Effector CD4-positive, alpha-beta T cell (primary cell): ENCODE results near the gene UBE2QL1.

ENCODE experiments used
- DNase-seq: peaks from one replicate; pipeline ENCODE4 v3.0.0-alpha.2; 2020

The UBE2QL1 gene

GRCh38 chr5:6541256-6542013 is 92.8 kb downstream of the UBE2QL1 start:
- DNase-seq: no peak

DNA sequence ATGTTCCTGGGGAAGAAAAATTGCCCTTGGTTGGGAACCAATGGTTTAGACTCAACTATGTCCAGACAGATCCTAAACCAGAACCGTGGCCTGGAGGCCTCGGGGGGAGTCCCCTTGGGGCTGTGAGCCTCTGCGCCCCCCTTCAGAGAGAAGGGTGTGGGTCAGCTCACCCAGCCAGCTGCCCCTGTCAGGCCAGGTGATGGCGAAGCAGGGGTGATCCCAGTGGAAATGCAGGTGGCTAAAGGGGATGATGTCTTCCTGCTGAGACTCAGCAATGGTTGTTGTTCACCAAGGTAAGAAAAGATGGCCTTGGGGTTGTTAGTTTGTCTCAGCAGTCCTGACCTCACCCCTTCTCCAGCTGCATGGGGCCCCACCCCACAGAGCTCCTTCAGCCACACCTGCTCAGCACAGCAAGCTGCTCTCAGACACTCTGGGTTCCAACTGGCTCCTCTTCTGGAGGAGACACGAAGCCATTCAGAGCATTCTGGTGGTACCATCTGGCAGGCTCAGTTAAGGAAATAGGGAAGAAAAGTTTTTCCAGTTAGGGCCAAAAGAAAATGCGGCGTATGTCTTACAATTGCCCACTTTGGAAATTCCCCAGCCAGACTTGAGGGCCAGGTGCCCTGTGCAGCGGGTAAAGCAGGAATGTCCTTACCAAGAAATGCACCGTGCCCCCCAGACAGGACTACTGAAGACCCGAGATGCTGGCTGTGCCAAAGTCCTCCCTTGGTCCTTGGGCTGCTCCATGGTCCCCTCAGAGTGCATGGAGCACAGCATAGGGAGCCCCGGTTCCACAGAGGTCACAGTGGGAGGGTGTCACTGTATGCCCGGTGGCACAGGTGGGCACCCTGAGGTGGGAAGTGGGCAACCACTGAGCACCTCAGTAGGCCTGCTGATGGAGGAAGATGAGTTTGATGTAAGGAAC is 94.0 kb downstream of the UBE2QL1 start:
- no peak for DNase-seq

DNA sequence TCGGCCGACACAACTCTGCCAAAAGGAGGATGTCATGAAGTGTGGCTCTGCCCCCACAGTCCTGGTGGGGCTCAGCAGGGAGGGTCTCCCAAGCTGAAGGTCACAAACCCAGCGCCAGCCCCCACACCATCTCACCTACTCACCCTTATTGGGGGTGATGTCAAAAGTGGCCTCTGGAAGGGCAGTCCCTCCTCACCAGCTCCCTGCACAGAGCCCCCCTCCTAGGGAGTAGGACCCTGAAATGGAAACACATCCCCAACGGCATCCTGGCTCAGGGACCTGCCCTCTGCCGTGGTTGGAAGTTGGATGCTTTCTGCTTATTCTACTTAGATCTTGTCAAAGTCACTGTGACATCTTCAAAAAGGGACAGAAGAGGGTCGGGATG is 94.7 kb downstream of the UBE2QL1 start:
- DNase-seq: no peak

DNA sequence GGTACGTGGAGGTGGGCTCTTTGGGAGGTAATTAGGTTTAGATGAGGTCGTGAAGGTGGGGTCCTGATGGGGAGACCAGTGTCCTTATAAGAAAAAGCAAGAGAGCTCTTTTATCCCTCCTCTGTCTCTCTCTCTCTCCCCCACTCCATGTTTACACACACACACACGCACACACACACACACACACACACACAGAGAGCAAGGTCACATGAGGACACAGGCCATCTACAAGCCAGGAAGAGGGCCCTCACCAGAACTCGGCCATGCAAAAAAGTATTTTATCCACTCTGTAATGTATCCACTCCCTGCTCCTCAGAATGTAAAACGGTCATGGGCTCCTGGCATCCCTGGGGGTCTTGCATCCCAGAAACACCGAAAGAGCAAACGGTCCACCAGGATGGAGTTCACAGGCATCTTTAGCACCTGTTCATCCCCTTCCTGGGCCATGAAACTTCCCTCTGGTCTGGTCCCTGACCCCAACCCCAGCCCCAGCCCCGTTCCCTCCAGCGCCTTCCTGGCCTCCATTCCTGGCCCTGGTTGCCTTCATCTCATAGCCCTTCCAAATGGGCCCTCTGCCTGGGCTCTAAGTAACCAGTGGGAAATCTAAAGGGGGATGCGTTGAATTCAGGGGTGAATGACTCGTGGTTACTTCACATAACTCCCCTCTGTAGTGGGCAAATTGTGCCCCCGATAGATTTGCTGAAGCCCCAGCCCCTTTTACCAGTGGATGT is 95.3 kb downstream of the UBE2QL1 start:
- no peak for DNase-seq
